AG09309 (cell line): ENCODE results near the gene TM4SF1.

Experiments
- DNase-seq: peaks from one replicate; pipeline ENCODE4 v3.0.0-alpha.2; 2010; ENCODE audit warnings: low read depth
- H3K4me3 ChIP-seq: 2 replicates; pipeline ENCODE4 v1.5.1; 2011; ENCODE audit warnings: mild to moderate bottlenecking, low read depth, low read length, moderate library complexity; ENCODE audit not compliant: control insufficient read depth
- TF ChIP-seq, protein P1 (sequence below): IDR thresholded peaks from 2 replicates; pipeline ENCODE4 v1.5.1; 2011; ENCODE audit warnings: mild to moderate bottlenecking, low read depth, low read length, inconsistent platforms; ENCODE audit not compliant: insufficient read depth, control insufficient read depth; ENCODE audit errors: missing control alignments

The TM4SF1 gene, protein sequence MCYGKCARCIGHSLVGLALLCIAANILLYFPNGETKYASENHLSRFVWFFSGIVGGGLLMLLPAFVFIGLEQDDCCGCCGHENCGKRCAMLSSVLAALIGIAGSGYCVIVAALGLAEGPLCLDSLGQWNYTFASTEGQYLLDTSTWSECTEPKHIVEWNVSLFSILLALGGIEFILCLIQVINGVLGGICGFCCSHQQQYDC

DNA sequence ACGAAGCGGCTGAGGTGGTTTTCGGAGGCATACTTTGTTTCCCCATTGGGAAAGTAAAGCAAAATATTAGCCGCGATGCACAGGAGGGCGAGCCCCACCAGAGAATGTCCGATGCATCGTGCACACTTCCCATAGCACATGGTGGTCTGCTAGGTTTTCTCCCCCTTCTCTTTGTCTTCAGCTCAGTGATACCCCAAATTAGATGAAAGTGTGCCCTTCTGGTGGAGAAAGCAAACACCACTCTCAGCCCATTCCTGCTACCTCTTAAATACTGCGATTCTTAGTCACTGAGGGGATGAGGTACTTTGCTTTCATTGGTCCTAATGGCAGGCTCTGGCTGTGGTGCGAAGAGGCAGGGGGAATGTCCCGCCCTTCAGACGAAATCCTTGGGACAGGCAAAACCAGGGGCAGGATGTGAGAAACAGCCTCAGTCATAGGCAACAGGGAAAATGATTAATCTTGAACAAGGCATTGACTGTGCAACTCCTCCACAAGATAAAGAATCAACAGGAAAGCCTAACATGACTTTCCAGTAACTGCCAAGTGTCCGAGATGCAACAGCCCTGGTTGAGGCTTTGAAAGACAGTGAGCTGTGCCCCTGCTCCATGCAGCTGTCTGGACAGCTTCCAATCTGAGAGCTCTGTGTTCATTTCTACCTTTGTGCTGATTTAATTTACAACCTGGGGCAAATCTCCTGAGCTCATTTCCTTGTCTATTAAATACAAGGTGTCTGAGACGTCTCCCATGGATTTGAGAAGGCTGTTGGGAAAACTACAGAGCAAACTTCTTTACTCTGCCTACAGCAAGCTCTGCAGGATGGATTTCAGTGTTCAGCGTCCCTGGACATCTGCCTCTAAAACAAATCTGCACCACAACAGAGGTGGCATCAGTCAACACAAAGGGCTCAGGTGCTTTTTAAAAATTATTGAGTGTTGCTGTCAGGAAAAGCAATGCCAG lies at the start of gene TM4SF1:
TM4SF1 (minus strand) TSS at position 242 of the 957 bp plus-strand sequence; CDS start at position 140, 102 bp downstream.
- TF ChIP-seq, protein P1, sequence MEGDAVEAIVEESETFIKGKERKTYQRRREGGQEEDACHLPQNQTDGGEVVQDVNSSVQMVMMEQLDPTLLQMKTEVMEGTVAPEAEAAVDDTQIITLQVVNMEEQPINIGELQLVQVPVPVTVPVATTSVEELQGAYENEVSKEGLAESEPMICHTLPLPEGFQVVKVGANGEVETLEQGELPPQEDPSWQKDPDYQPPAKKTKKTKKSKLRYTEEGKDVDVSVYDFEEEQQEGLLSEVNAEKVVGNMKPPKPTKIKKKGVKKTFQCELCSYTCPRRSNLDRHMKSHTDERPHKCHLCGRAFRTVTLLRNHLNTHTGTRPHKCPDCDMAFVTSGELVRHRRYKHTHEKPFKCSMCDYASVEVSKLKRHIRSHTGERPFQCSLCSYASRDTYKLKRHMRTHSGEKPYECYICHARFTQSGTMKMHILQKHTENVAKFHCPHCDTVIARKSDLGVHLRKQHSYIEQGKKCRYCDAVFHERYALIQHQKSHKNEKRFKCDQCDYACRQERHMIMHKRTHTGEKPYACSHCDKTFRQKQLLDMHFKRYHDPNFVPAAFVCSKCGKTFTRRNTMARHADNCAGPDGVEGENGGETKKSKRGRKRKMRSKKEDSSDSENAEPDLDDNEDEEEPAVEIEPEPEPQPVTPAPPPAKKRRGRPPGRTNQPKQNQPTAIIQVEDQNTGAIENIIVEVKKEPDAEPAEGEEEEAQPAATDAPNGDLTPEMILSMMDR, result no peak
- H3K4me3 ChIP-seq, result peak within 1 kb of the TSS; percentile 61
- DNase-seq, result peak; percentile 88

DNA sequence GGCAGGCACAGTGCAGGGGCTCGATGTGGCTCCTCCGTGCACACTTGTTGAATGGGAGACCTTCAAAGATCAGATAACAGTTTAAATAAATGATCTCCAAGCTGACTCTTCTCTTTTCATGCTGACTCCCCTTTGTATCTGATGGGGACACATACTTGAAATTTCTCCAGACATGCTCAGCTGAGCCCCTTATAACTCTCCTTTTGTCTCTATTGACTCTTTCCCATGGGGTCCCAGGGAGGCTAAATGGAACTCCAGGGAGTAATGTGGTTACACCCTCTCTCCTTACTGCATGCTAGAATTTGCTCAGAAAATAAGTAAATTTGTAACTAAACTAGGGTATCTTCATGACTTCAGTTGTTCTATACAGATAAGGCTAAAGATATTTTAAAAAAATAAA lies 48.9 kb upstream of the TM4SF1 start:
- H3K4me3 ChIP-seq, result no peak overlapping the region
- TF ChIP-seq, protein P1, result no peak
- no peak for DNase-seq

DNA sequence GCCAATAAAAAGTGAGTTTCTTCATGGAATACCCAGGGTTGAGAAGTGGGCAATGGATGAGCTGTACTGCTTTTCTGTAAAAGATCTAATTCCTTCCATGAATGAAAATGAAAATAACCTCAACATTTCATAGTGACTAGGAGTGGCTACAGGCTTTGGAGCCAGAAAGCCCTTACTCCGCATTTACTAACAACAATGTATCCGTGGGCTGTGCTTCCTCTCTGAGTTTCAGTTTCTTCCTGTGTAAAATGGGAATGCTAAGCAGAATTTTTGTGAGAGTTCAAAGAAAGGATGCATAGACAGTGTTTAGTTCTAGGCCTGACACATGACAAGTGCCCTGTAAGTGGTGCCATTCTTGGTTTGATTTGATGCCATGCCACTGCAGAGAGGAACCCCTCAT lies 47.5 kb upstream of the TM4SF1 start:
- TF ChIP-seq, protein P1, result no peak
- H3K4me3 ChIP-seq, result no peak overlapping the region
- no peak for DNase-seq

DNA sequence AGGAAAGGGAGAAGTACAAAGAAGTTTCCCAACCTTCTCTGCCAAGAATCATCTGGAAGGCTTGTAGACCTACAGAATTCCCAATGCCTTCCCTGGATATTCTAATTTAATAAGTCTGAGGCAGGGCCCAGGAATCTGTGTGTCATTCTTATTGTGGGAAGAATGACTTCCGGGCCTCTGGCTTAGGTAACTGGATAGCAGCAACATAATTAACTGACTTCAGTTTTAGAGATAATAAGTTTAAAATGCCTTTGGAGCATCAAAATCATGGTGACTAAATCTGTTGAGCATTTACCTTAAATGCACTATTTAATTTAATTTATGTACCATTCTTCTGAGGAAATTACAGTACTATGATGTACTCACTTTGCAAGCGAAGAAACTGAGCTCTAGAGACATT lies 44.3 kb upstream of the TM4SF1 start:
- DNase-seq, result no peak

DNA sequence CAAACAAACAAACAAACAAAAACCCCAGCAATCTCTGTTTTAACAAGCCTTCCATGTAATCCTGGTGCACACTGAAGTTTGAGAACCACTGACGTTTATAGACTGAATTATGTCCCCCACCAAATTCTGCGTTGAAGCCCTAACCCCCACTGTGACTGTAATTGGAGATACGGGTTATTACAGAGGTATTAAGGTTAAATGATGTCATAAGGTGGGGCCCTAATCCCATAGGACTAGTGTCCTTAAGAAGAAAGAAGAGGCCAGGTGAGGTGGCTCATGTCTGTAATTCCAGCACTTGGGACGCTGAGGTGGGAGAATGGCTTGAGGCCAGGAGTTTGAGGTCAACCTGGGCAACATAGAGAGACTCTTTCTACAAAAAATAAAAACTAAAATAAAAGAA lies 42.4 kb upstream of the TM4SF1 start:
- no peak overlapping the region for H3K4me3 ChIP-seq
- TF ChIP-seq, protein P1, result no peak
- no peak for DNase-seq

More for the DNA sequence above, 44.3 kb upstream of the TM4SF1 start:
- H3K4me3 ChIP-seq, result no peak overlapping the region
- TF ChIP-seq, protein P1, result no peak

DNA sequence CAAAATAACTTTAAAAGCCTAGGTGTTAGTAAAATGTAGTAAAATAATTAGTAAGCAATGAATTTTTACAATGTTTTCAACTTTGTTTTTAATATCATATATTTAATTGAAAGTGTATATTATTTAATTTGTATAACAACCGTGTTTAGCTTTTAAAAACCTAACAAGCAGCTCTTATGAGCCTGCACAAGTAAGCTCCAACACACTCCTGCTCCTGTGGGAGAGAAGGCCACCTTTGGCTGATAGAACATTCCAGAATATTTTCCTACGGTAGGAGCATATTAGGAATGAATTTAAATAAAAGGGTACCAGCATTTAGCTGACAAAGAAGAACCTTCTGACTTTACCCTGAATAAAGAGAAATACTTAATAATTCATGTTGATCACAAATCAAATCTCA lies 40.3 kb upstream of the TM4SF1 start:
- TF ChIP-seq, protein P1, result no peak

More for the DNA sequence above, 40.3 kb upstream of the TM4SF1 start:
- DNase-seq, result no peak
- H3K4me3 ChIP-seq, result no peak overlapping the region
